ENCODE measurements around the gene MORC4.

- no peak for TF ChIP-seq CTCF (IDR thresholded peaks at IDR 0.05)
- TF ChIP-seq POLR2A (IDR thresholded peaks at IDR 0.05) = no peak
Observed at GRCh38 chrX:106946464-106946863, 53.5 kb downstream of the MORC4 start.
